Loucy (cell line): ENCODE results near the gene XRCC1.

ENCODE experiments used
- EZH2phosphoT487 ChIP-seq: fragments of 200-600 bp; IDR thresholded peaks from 2 replicates; pipeline ENCODE4 v1.6.1; 2018; ENCODE audit warnings: antibody characterized with exemption, mild to moderate bottlenecking, moderate library complexity, borderline replicate concordance
- TF ChIP-seq, protein P1 (sequence below): fragments of 200-600 bp; sonication (generic); conservative IDR thresholded peaks from 2 replicates; pipeline ENCODE4 v1.5.1; 2014; ENCODE audit warnings: mild to moderate bottlenecking, antibody characterized with exemption, low read length

DNA sequence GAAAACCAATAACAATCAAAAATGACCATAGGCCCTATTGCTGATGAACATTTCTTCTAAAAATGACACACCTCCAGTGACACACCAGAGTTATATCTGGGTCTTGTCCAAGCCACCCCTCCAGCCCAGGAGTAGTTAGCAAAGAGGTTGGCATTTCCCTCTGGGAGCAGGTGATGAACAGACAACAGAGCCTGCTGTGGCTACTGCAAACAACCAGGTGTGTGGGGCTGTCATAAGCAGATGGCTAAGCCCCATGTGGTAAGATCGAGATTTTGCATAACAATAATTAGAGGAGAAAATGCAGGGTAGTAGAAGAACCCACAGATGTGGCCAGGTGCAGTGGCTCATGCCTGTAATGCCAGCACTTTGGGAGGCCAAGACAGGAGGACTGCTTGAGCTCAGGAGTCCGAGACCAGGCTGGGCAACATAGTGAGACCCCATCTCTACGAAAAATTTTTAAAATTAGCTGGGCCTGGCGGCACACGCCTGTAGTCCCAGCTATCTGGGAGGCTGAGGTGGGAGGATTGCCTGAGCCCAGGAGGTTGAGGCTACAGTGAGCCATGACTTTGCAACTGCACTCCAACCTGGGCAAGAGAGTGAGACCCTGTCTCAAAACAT is 5.0 kb downstream of the XRCC1 start:
- TF ChIP-seq, protein P1, sequence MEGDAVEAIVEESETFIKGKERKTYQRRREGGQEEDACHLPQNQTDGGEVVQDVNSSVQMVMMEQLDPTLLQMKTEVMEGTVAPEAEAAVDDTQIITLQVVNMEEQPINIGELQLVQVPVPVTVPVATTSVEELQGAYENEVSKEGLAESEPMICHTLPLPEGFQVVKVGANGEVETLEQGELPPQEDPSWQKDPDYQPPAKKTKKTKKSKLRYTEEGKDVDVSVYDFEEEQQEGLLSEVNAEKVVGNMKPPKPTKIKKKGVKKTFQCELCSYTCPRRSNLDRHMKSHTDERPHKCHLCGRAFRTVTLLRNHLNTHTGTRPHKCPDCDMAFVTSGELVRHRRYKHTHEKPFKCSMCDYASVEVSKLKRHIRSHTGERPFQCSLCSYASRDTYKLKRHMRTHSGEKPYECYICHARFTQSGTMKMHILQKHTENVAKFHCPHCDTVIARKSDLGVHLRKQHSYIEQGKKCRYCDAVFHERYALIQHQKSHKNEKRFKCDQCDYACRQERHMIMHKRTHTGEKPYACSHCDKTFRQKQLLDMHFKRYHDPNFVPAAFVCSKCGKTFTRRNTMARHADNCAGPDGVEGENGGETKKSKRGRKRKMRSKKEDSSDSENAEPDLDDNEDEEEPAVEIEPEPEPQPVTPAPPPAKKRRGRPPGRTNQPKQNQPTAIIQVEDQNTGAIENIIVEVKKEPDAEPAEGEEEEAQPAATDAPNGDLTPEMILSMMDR = peak; percentile 13; the same call in 1 of the 2 replicates
- TF ChIP-seq EZH2phosphoT487 = no peak
